GM18526 (cell line): ENCODE measurements around the gene IRAK2.
A peak's percentile ranks its signal among the peaks of the same experiment; 100 is the strongest.

Source experiments
- POLR2A ChIP-seq: IDR thresholded peaks from 3 replicates; pipeline ENCODE4 v1.6.1; 2011; ENCODE audit not compliant: insufficient read length; ENCODE audit errors: extremely low read depth

Gene IRAK2

GRCh38 chr3:10164546-10165393 lies at the start of gene IRAK2:
Gene IRAK2, plus strand, starts transcription at chr3:10164919. Its CDS starts 36 bp downstream, at chr3:10164955.
- peak; percentile 34 for TF ChIP-seq POLR2A

GRCh38 chr3:10115326-10116137 lies 49.2 kb upstream of the IRAK2 start, which contains the start of gene BRK1:
Gene BRK1, plus strand, starts transcription at chr3:10115675. Its CDS starts 27 bp downstream, at chr3:10115702.
- TF ChIP-seq POLR2A, result peak; percentile 97

GRCh38 chr3:10116138-10116460 lies 48.6 kb upstream of the IRAK2 start:
- TF ChIP-seq POLR2A, result no peak

- TF ChIP-seq POLR2A, result no peak
Observed at GRCh38 chr3:10116928-10117327, 47.8 kb upstream of the IRAK2 start.

- no peak for TF ChIP-seq POLR2A
Observed at GRCh38 chr3:10119376-10119775, 45.3 kb upstream of the IRAK2 start.

- no peak for TF ChIP-seq POLR2A
Observed at GRCh38 chr3:10121064-10121463, 43.7 kb upstream of the IRAK2 start.

GRCh38 chr3:10122724-10123123 lies 42.0 kb upstream of the IRAK2 start:
- TF ChIP-seq POLR2A, result no peak

GRCh38 chr3:10136426-10137005 lies 28.2 kb upstream of the IRAK2 start:
- no peak for TF ChIP-seq POLR2A

GRCh38 chr3:10137178-10137577 lies 27.5 kb upstream of the IRAK2 start:
- no peak for TF ChIP-seq POLR2A

GRCh38 chr3:10140996-10141546 lies 23.6 kb upstream of the IRAK2 start:
- no peak for TF ChIP-seq POLR2A

GRCh38 chr3:10142707-10143560 lies 21.8 kb upstream of the IRAK2 start:
- TF ChIP-seq POLR2A, result no peak

- TF ChIP-seq POLR2A, result no peak
Observed at GRCh38 chr3:10145685-10146084, 19.0 kb upstream of the IRAK2 start.

- no peak for TF ChIP-seq POLR2A
Observed at GRCh38 chr3:10149226-10149625, 15.5 kb upstream of the IRAK2 start.

- TF ChIP-seq POLR2A, result no peak
Observed at GRCh38 chr3:10150987-10151386, 13.7 kb upstream of the IRAK2 start.
